Lower lobe of right lung (tissue), 2 donors: Measurements from ENCODE around the gene MPRIP. TPM values are rescaled to one million over a fixed set of nuclear protein-coding genes. Genes with fewer than 3 reads are reported as not detected.
A peak's percentile ranks its signal among the peaks of the same experiment; 100 is the strongest.

Experiments used
- ATAC-seq, 2 donors: fragments of 200-7000 bp; cut with Tn5 transposase; one replicate each; pipeline ENCODE4 v1.9.1; 2020 to 2022; ENCODE audit warnings: mild to moderate bottlenecking in 2 of 2, moderate library complexity in 2 of 2
- DNase-seq: peaks from one replicate; pipeline ENCODE4 v3.0.0-alpha.2; 2020
- H3K27ac ChIP-seq: fragments of 200-600 bp; one replicate; pipeline ENCODE4 v1.8.0; 2022
- H3K27me3 ChIP-seq: fragments of 200-600 bp; one replicate; pipeline ENCODE4 v1.8.0; 2022; ENCODE audit warnings: low read depth
- H3K36me3 ChIP-seq: fragments of 200-600 bp; one replicate; pipeline ENCODE4 v1.8.0; 2022; ENCODE audit warnings: mild to moderate bottlenecking
- H3K4me1 ChIP-seq: fragments of 200-600 bp; one replicate; pipeline ENCODE4 v1.8.0; 2022
- H3K4me3 ChIP-seq: fragments of 200-600 bp; one replicate; pipeline ENCODE4 v1.8.0; 2022; ENCODE audit warnings: mild to moderate bottlenecking
- H3K9me3 ChIP-seq: fragments of 200-600 bp; one replicate; pipeline ENCODE4 v1.8.0; 2022
- intact Hi-C: fragments of 100-400 bp; cut with DNase I; formaldehyde crosslinking; loops from one replicate; pipeline ENCODE4 v1.11.0; 2022
- total RNA-seq: library from RNA; stranded (reverse); fragmentation: NEBNext Ultra II Directional; extraction: Animal tissue kit (Norgen Biotek cat#: 25700); gene quantifications from one replicate; pipeline ENCODE4 v1.2.1, GENCODE V29; 2021
- TF ChIP-seq, protein P1 (sequence below): fragments of 200-600 bp; IDR thresholded peaks from one replicate; pipeline ENCODE4 v1.8.0; 2022; ENCODE audit warnings: antibody characterized with exemption, mild to moderate bottlenecking
- donor health status: DM: no; HTN: yes; CAD: no; lungs with severe emphysema.

The MPRIP gene
- total RNA-seq, 1 donor from 2014 or later, result 232 TPM

DNA sequence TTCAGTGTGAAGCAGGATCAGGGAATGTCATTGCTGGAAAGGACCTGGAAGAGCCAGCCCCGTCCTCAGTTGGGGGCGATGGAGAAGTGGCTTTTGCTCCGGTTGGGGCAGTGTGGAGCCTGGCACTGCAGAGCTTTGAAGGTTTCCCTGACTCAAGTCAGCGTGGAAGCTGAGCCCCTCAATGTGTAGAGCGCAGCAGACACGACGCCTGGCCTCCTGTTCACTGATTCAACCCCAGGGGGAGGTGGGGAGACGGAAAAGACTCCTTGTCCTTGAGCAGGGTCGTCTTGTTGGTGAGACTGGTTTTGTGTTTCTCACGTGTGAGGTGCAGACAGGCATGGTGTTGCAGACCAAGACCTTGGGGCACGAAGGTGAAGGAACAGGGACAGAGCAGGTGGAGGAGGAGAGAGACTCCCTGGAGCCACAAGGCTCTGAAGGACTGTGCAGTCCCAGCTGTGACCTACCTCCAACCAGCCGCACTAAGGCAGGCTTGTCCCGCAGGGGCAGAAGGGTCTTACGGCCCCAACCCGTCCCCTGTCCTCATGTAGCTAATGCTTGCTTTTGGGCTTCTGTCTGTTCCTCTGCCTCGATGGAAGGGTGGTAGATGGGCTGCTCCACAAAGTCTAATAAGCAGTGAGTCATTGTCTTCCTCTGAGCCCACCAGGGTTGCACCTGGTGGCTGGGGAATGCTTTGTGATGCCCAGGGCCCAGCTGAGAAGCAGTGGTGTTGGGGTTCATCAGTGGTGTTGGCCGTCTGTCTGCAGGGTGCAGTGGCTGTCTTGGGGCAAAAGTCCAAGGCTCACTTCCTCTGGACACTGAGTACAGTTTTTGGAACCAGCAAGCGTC lies 47.8 kb downstream of the MPRIP start:
- intact Hi-C loops, result no loop called here
- Histone ChIP-seq H3K4me1 (peaks cover 58% of the 10 kb centered on the region), H3K4me3 (no peak overlapping the region), H3K36me3 (peaks cover 26% of the 10 kb centered on the region), H3K27ac (no peak overlapping the region), H3K27me3 (no peaks in the 10 kb centered on the region), H3K9me3 (no peaks in the 10 kb centered on the region)
- DNase-seq (no peak), ATAC-seq (no peak)
- TF ChIP-seq, protein P1, sequence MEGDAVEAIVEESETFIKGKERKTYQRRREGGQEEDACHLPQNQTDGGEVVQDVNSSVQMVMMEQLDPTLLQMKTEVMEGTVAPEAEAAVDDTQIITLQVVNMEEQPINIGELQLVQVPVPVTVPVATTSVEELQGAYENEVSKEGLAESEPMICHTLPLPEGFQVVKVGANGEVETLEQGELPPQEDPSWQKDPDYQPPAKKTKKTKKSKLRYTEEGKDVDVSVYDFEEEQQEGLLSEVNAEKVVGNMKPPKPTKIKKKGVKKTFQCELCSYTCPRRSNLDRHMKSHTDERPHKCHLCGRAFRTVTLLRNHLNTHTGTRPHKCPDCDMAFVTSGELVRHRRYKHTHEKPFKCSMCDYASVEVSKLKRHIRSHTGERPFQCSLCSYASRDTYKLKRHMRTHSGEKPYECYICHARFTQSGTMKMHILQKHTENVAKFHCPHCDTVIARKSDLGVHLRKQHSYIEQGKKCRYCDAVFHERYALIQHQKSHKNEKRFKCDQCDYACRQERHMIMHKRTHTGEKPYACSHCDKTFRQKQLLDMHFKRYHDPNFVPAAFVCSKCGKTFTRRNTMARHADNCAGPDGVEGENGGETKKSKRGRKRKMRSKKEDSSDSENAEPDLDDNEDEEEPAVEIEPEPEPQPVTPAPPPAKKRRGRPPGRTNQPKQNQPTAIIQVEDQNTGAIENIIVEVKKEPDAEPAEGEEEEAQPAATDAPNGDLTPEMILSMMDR, result no peak

DNA sequence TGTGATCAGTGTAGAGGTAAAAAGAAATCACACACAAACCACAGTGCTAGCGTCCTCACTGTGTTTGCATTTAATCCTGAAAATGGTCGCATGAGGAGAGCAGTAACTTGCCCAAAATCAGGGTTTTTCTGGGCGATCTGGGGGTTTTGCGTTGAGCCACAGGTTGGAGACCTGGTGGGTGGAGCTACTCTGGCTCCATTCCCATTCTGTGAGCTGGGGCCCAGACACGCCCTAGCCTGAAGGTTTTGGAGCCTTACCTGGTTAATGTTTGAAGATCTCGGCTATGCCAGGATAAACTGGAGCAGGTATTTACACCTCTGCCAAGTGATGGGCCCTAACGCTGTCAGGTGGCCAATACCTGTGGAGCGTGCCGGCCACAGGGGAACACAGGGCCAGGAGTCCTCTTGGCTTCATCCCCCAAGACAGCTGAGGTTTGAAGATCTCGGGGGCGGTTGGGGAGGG lies 48.4 kb downstream of the MPRIP start:
- Histone ChIP-seq H3K4me3 (no peak overlapping the region), H3K36me3 (peaks cover 22% of the 10 kb centered on the region), H3K9me3 (no peaks in the 10 kb centered on the region), H3K4me1 (peaks cover 58% of the 10 kb centered on the region), H3K27ac (no peak overlapping the region), H3K27me3 (no peaks in the 10 kb centered on the region)
- ATAC-seq (peak; percentile 64 to 78), DNase-seq (no peak)
- TF ChIP-seq, protein P1, result no peak
- intact Hi-C loops, result no loop called here

DNA sequence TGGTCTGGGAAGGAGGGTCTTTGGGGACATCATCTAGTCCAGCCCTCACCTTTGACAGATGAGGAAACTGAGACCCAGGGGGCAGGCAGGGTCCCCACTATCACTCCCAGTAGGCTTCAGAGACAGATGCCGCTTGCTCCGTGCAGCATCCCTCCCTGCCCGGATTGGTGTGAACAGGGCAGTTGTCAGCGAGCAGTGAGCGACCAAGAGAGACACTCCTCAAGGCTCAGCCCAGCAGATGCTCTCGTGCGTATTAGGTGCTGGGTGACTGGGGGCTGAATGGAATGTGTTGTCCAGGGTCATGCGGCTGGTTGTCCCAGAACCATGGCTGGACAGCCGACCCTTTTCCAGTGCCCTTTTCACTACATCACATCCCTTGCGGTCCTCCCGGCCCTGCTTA lies 49.0 kb downstream of the MPRIP start:
- H3K27ac ChIP-seq, result no peak overlapping the region
- H3K27me3 ChIP-seq, result no peaks in the 10 kb centered on the region
- intact Hi-C loops, result no loop called here
- TF ChIP-seq, protein P1, result no peak
- no peak overlapping the region for H3K4me3 ChIP-seq
- peaks cover 17% of the 10 kb centered on the region for H3K36me3 ChIP-seq
- H3K9me3 ChIP-seq, result no peaks in the 10 kb centered on the region
- DNase-seq (no peak), ATAC-seq (no peak)
- peaks cover 59% of the 10 kb centered on the region for H3K4me1 ChIP-seq

DNA sequence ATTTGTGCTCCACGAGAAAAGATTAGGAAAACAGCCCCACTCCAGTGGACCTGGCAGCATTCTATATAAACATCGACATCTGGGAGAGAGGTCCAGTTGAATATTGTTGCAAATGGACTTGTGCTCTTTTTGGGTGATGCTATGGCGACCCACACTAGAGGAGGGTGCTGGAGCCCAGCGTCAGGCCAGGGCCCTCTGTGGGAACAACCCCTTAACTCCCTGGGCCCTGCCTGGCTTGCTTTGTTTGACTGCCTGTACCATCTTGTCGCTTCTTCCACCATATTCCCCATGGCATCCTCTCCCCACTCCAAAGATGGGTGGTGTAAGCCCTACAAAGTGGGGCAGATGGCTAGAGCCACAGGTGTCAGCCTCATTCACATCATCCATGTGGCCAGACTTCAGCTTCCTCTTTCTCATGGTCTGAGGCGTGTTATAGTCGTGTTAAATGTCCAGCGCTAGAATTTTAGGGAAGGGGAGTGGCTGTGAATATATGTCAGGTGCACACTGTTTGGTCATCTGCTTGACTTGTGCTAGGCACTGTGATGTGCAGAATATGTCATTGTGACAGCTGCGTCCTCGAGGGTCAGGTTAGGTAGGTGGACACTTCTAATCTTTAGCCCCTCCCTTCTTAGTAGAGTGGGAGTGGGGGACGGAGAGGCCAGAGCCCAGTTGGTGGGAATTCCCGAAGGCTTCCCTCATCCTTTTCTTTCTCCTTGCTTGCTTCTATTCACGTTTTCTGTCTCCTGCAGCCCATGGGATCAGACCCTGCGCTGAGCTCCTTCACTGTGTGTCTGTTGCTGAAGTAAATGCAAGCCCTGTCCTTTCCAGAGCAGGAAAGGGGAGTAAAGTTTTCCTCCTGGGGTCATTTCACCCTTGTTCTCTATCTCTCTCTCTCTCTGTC lies 49.8 kb downstream of the MPRIP start:
- DNase-seq, result no peak

DNA sequence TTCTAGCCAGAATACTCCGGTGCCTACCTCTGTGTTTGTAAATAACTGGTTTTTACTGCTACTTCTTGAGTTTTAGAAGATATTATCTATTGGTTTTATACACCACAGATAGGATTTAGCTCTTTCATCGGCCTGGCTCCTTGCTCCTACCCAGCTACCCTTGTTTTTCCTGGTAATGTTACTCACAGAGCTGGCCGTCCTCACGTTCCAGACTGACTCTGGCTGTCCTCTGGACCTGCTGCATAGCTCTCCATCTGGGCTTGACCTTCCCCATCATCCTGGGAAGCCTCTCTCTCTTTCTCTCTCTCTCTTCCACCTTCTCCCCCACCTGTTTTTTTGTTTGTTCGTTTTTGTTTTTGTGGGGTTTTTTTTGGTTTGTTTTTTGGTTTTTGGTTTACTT lies 51.5 kb downstream of the MPRIP start:
- intact Hi-C loops, result no loop called here
- TF ChIP-seq, protein P1, result no peak
- DNase-seq (no peak), ATAC-seq (no peak)
- Histone ChIP-seq H3K27ac (no peak overlapping the region), H3K9me3 (no peaks in the 10 kb centered on the region), H3K36me3 (peaks cover 14% of the 10 kb centered on the region), H3K4me1 (peaks cover 69% of the 10 kb centered on the region), H3K27me3 (no peaks in the 10 kb centered on the region), H3K4me3 (no peak overlapping the region)

More for the DNA sequence above, 49.8 kb downstream of the MPRIP start:
- no peak for ATAC-seq
- H3K27me3 ChIP-seq, result no peaks in the 10 kb centered on the region
- no peak overlapping the region for H3K27ac ChIP-seq
- intact Hi-C loops, result no loop called here
- H3K9me3 ChIP-seq, result no peaks in the 10 kb centered on the region
- TF ChIP-seq, protein P1, result no peak
- H3K4me3 ChIP-seq, result no peak overlapping the region
- H3K4me1 ChIP-seq, result peaks cover 67% of the 10 kb centered on the region
- peaks cover 23% of the 10 kb centered on the region for H3K36me3 ChIP-seq
